K562 (cell line): ENCODE measurements around the gene EFEMP2. TPM values are rescaled to one million over a fixed set of nuclear protein-coding genes. Genes with fewer than 3 reads are reported as not detected.

Experiments
- DACH1 ChIP-seq: fragments of 450-650 bp; IDR thresholded peaks from 2 replicates; pipeline ENCODE4 v1.6.1; 2018; ENCODE audit not compliant: partially characterized antibody
- HDGF ChIP-seq: fragments of 450-650 bp; IDR thresholded peaks from 2 replicates; pipeline ENCODE4 v1.6.1; 2016
- KDM1A ChIP-seq, 2 experiments: fragments of 450-650 bp; IDR thresholded peaks; 2 replicates each; pipeline ENCODE4 v1.6.1; 2016; ENCODE audit warnings: mild to moderate bottlenecking in 2 of 2
- MCM7 ChIP-seq, 2 experiments: fragments of 450-650 bp; IDR thresholded peaks; 2 replicates each; pipeline ENCODE4 v1.6.1; 2016 to 2018
- MTF1 ChIP-seq: fragments of 250-450 bp; sonication (Bioruptor Pico); IDR thresholded peaks from 2 replicates; pipeline ENCODE4 v1.9.0; 2021; ENCODE audit warnings: moderate library complexity, mild to moderate bottlenecking, inconsistent platforms, borderline replicate concordance
- NONO ChIP-seq, 2 experiments: fragments of 200-400 bp in 1 of 2; fragments of 450-650 bp in 1 of 2; formaldehyde crosslinking in 1 of 2; IDR thresholded peaks; 2 replicates each; pipeline ENCODE4 v1.6.1; 2017; ENCODE audit warnings: low read depth in 2 of 2, mild to moderate bottlenecking in 2 of 2, moderate library complexity in 2 of 2, low read length in 1 of 2
- POLR2A ChIP-seq: fragments of 450-650 bp; conservative IDR thresholded peaks from 2 replicates; pipeline ENCODE4 v1.6.1; 2016
- RBM22 ChIP-seq: fragments of 200-400 bp; formaldehyde crosslinking; IDR thresholded peaks from 2 replicates; pipeline ENCODE4 v1.6.1; 2018; ENCODE audit warnings: low read length, low read depth; ENCODE audit not compliant: poor library complexity, severe bottlenecking
- RFX5 ChIP-seq: IDR thresholded peaks from 2 replicates; pipeline ENCODE4 v1.6.1; 2011; ENCODE audit warnings: low read depth, mild to moderate bottlenecking, improper control_type of control experiment, low read length
- SRSF9 ChIP-seq: fragments of 200-400 bp; formaldehyde crosslinking; IDR thresholded peaks from 2 replicates; pipeline ENCODE4 v1.6.1; 2017; ENCODE audit warnings: low read depth, low read length, borderline replicate concordance
- TFAM ChIP-seq: fragments of 250-450 bp; sonication (Bioruptor Pico); conservative IDR thresholded peaks from 2 replicates; pipeline ENCODE4 v1.5.0; 2021; ENCODE audit warnings: mild to moderate bottlenecking, moderate library complexity
- ZNF778 ChIP-seq: fragments of 450-650 bp; formaldehyde crosslinking; IDR thresholded peaks from 2 replicates; pipeline ENCODE4 v1.4.0; 2020; ENCODE audit warnings: mild to moderate bottlenecking, moderate library complexity
- polyA plus RNA-seq, 8 experiments: library from polyadenylated mRNA; depleted of rRNA in 4 of 8; stranded (reverse) in 5 of 8; unstranded in 3 of 8; fragments of >200 nt; fragmentation: Nextera tagmentation in 2 of 8; fragmentation: Illumina TruSeq in 1 of 8; extraction: Ambion mirVana in 2 of 8; extraction: Trizol in 1 of 8; gene quantifications; 2 replicates each; pipeline versions ENCODE4 v1.2.1 to v1.2.3, GENCODE V29; 2011 to 2014; ENCODE audit warnings: inconsistent platforms in 1 of 8, missing spikeins in 1 of 8
- total RNA-seq, 7 experiments: library from RNA; depleted of rRNA in 6 of 7; stranded (reverse); fragments of >200 nt in 6 of 7; fragmentation: Illumina TruSeq in 2 of 7; extraction: Trizol in 2 of 7; gene quantifications; 2 replicates each; pipeline versions ENCODE4 v1.2.1 to v1.2.3, GENCODE V29; 2011 to 2021; ENCODE audit warnings: low replicate concordance in 1 of 7
- TF ChIP-seq, protein P1 (sequence below), 2 experiments: fragments of 450-650 bp; IDR thresholded peaks; 2 replicates each; pipeline ENCODE4 v1.6.1; 2016; ENCODE audit warnings: mild to moderate bottlenecking in 2 of 2, borderline replicate concordance in 1 of 2, low read depth in 1 of 2, moderate library complexity in 1 of 2
- TF ChIP-seq, protein P2 (sequence below): fragments of 450-650 bp; formaldehyde crosslinking; IDR thresholded peaks from 2 replicates; pipeline ENCODE4 v1.4.0; 2020; ENCODE audit warnings: mild to moderate bottlenecking, mixed read lengths
- TF ChIP-seq, protein P3 (sequence below): fragments of 150-350 bp; conservative IDR thresholded peaks from 2 replicates; pipeline ENCODE4 v1.6.1; 2014; ENCODE audit warnings: low read length

EFEMP2 gene
- total and polyA plus RNA-seq, 9 of the 15 experiments (the other 6 are each of a cell fraction or from before 2014, with no cell fraction given) = 0.07 to 2.9 (median 0.69) TPM; not detected in 1

DNA sequence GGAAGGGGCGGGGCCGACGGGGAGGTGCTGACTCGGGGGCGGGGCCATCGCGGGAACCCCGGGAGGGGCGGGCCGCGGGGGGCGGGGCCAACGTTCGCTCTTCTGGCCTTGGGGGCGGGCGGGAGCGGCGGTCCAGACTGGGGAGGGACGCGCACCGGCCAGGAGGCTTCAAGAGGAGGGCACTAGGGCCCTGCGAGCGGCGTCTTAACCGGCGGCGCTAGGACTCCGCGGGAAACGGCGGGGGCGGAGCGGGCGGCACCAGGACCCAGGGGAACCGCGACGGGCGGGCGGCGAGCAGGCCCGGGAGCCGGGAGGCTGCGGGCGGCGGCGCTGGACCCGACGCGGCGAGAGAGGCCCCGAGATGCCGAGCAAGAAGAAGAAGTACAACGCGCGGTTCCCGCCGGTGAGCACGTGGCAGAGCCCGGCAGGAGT lies 46.6 kb upstream of the EFEMP2 start, which contains the start of gene DRAP1 (continued):
- TF ChIP-seq, protein P1, sequence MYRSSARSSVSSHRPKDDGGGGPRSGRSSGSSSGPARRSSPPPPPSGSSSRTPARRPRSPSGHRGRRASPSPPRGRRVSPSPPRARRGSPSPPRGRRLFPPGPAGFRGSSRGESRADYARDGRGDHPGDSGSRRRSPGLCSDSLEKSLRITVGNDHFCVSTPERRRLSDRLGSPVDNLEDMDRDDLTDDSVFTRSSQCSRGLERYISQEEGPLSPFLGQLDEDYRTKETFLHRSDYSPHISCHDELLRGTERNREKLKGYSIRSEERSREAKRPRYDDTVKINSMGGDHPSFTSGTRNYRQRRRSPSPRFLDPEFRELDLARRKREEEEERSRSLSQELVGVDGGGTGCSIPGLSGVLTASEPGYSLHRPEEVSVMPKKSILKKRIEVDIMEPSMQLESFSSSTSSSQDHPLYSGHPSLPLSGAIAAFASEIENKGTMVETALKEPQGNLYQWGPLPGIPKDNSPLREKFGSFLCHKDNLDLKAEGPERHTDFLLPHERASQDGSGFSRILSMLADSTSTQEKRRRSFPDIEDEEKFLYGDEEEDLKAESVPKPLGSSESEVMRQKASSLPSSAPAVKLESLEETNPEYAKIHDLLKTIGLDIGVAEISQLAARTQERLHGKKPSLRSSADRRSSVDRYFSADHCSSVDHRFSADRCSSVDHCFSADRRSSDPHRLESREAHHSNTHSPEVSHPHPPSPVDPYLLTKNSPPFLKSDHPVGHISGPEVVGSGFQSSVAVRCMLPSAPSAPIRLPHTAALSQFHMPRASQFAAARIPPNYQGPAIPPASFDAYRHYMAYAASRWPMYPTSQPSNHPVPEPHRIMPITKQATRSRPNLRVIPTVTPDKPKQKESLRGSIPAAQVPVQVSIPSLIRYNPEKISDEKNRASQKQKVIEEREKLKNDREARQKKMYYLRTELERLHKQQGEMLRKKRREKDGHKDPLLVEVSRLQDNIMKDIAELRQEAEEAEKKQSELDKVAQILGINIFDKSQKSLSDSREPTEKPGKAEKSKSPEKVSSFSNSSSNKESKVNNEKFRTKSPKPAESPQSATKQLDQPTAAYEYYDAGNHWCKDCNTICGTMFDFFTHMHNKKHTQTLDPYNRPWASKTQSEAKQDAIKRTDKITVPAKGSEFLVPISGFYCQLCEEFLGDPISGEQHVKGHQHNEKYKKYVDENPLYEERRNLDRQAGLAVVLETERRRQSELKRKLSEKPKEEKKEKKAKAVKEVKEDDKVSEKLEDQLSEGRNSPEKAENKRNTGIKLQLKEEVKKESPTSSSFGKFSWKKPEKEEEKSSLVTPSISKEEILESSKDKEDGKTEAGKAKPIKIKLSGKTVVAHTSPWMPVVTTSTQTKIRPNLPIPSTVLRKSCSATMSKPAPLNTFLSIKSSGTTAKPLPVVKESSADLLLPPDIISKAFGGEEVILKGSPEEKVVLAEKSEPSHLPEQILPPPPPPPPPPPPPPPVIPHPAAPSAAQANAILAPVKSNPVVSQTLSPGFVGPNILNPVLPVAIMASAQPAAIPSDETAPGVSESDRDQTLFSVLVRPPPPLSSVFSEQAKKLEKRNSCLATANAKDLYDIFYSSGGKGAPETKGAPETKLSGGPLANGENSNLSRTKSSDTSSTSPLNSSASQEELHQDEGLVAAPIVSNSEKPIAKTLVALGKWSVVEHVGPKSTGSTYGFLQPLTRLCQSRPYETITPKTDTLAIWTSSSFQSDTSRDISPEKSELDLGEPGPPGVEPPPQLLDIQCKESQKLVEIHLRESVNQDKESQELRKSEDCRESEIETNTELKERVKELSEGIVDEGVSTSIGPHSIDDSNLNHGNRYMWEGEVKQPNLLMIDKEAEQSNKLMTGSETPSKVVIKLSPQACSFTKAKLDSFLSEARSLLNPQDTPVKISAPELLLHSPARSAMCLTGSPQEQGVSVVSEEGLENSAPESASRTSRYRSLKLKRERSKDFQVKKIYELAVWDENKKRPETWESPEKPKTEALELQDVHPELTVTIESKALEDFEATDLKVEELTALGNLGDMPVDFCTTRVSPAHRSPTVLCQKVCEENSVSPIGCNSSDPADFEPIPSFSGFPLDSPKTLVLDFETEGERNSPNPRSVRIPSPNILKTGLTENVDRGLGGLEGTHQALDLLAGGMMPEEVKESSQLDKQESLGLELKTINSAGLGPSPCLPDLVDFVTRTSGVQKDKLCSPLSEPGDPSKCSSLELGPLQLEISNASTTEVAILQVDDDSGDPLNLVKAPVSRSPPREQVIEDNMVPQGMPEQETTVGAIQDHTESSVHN (IDR thresholded peaks at IDR 0.05; ENCODE audit: borderline replicate concordance in 1 of 2, low read depth in 1 of 2) = no peak
- no peak for TF ChIP-seq KDM1A (IDR thresholded peaks at IDR 0.05)
- TF ChIP-seq RFX5 = no peak
- TF ChIP-seq DACH1 = no peak
- TF ChIP-seq TFAM = no peak
- TF ChIP-seq SRSF9 = no peak
- no peak for TF ChIP-seq ZNF778 (CRISPR knock-in tag)
- TF ChIP-seq RBM22 = no peak
- TF ChIP-seq POLR2A = peak; percentile 46; the same call in 1 of the 2 replicates
- TF ChIP-seq, protein P2, sequence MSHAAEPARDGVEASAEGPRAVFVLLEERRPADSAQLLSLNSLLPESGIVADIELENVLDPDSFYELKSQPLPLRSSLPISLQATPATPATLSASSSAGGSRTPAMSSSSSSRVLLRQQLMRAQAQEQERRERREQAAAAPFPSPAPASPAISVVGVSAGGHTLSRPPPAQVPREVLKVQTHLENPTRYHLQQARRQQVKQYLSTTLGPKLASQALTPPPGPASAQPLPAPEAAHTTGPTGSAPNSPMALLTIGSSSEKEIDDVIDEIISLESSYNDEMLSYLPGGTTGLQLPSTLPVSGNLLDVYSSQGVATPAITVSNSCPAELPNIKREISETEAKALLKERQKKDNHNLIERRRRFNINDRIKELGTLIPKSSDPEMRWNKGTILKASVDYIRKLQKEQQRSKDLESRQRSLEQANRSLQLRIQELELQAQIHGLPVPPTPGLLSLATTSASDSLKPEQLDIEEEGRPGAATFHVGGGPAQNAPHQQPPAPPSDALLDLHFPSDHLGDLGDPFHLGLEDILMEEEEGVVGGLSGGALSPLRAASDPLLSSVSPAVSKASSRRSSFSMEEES (CRISPR knock-in tag) = no peak
- TF ChIP-seq MTF1 (CRISPR knock-in tag) = no peak
- TF ChIP-seq, protein P3, sequence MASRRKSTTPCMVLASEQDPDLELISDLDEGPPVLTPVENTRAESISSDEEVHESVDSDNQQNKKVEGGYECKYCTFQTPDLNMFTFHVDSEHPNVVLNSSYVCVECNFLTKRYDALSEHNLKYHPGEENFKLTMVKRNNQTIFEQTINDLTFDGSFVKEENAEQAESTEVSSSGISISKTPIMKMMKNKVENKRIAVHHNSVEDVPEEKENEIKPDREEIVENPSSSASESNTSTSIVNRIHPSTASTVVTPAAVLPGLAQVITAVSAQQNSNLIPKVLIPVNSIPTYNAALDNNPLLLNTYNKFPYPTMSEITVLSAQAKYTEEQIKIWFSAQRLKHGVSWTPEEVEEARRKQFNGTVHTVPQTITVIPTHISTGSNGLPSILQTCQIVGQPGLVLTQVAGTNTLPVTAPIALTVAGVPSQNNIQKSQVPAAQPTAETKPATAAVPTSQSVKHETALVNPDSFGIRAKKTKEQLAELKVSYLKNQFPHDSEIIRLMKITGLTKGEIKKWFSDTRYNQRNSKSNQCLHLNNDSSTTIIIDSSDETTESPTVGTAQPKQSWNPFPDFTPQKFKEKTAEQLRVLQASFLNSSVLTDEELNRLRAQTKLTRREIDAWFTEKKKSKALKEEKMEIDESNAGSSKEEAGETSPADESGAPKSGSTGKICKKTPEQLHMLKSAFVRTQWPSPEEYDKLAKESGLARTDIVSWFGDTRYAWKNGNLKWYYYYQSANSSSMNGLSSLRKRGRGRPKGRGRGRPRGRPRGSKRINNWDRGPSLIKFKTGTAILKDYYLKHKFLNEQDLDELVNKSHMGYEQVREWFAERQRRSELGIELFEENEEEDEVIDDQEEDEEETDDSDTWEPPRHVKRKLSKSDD = peak; percentile 44; the same call in 1 of the 2 replicates
- no peak for TF ChIP-seq HDGF
- no peak for TF ChIP-seq MCM7 (IDR thresholded peaks at IDR 0.05)
- TF ChIP-seq NONO (IDR thresholded peaks at IDR 0.05; ENCODE audit: low read depth in 2 of 2, low read length in 1 of 2) = peak in 1 of 2 experiments; percentile 96; a peak in 3 of 4 replicates
